SH-SY5Y (cell line): Measurements from ENCODE around the gene ATP1A1.

Experiments used
- GATA2 ChIP-seq: IDR thresholded peaks from 2 replicates; pipeline ENCODE4 v1.6.1; 2011; ENCODE audit warnings: mild to moderate bottlenecking, low read depth, low read length
- GATA3 ChIP-seq: IDR thresholded peaks from 2 replicates; pipeline ENCODE4 v1.6.1; 2011; ENCODE audit warnings: low read depth, mild to moderate bottlenecking, low read length, moderate library complexity

- TF ChIP-seq GATA3 (no peak), GATA2 (no peak)
Measured at GRCh38 chr1:116412898-116413297, 39.9 kb downstream of the ATP1A1 start.
